Neuron (in vitro differentiated cells): ENCODE measurements around the gene EXOC8.

Source experiments
- H2AFZ ChIP-seq: one replicate; pipeline ENCODE4 v1.6.1; 2013; ENCODE audit warnings: low read depth, mild to moderate bottlenecking, inconsistent platforms, low read length, moderate library complexity
- H3K27me3 ChIP-seq: one replicate; pipeline ENCODE4 v1.6.1; 2013; ENCODE audit warnings: low read length; ENCODE audit not compliant: insufficient read depth
- H3K36me3 ChIP-seq: one replicate; pipeline ENCODE4 v1.6.1; 2013; ENCODE audit warnings: low read length; ENCODE audit not compliant: insufficient read depth
- H3K4me1 ChIP-seq: one replicate; pipeline ENCODE4 v1.6.1; 2013; ENCODE audit warnings: low read length; ENCODE audit not compliant: insufficient read depth
- H3K4me3 ChIP-seq: 2 replicates; pipeline ENCODE4 v1.5.1; 2013; ENCODE audit warnings: mild to moderate bottlenecking, low read length, moderate library complexity
- H3K9me3 ChIP-seq: one replicate; pipeline ENCODE4 v1.6.1; 2013; ENCODE audit warnings: low read length

The EXOC8 gene

GRCh38 chr1:231340328-231341013 is 2.8 kb upstream of the EXOC8 start:
- no peak overlapping the region for H2AFZ ChIP-seq
- no peak overlapping the region for H3K4me3 ChIP-seq
- H3K36me3 ChIP-seq: peaks cover 13% of the 10 kb centered on the region
- no peaks in the 10 kb centered on the region for H3K9me3 ChIP-seq
- peaks cover 23% of the 10 kb centered on the region for H3K4me1 ChIP-seq
- no peaks in the 10 kb centered on the region for H3K27me3 ChIP-seq

- H3K36me3 ChIP-seq: peaks cover 14% of the 10 kb centered on the region
- H3K27me3 ChIP-seq: no peaks in the 10 kb centered on the region
- H3K4me1 ChIP-seq: peaks cover 40% of the 10 kb centered on the region
- H2AFZ ChIP-seq: peak within 1 kb of the TSS; percentile 24
- H3K4me3 ChIP-seq: peak within 1 kb of the TSS; percentile 71
- H3K9me3 ChIP-seq: no peaks in the 10 kb centered on the region
Measured at GRCh38 chr1:231338270-231339128, 847 bp upstream of the EXOC8 start, which contains the start of gene SPRTN. SPRTN (plus strand) TSS chr1:231338293; CDS start chr1:231338384, 91 bp downstream.

GRCh38 chr1:231337043-231337471 is 595 bp downstream of the EXOC8 start:
- H3K9me3 ChIP-seq: no peaks in the 10 kb centered on the region
- H2AFZ ChIP-seq: peak overlapping the region; percentile 24
- H3K36me3 ChIP-seq: peaks cover 16% of the 10 kb centered on the region
- peaks cover 44% of the 10 kb centered on the region for H3K4me1 ChIP-seq
- H3K27me3 ChIP-seq: no peaks in the 10 kb centered on the region
- H3K4me3 ChIP-seq: peak overlapping the region; percentile 71

GRCh38 chr1:231335663-231336602 is 1.7 kb downstream of the EXOC8 start:
- Histone ChIP-seq H3K4me3 (peak overlapping the region; percentile 71), H3K36me3 (peaks cover 14% of the 10 kb centered on the region), H3K27me3 (no peaks in the 10 kb centered on the region), H2AFZ (no peak overlapping the region), H3K9me3 (no peaks in the 10 kb centered on the region), H3K4me1 (peaks cover 44% of the 10 kb centered on the region)

GRCh38 chr1:231334952-231335351 is 2.7 kb downstream of the EXOC8 start:
- Histone ChIP-seq H3K9me3 (no peaks in the 10 kb centered on the region), H3K4me3 (peak overlapping the region; percentile 34), H3K27me3 (no peaks in the 10 kb centered on the region), H2AFZ (no peak overlapping the region), H3K4me1 (peaks cover 44% of the 10 kb centered on the region), H3K36me3 (peaks cover 9% of the 10 kb centered on the region)

GRCh38 chr1:231334079-231334666 is 3.5 kb downstream of the EXOC8 start:
- Histone ChIP-seq H3K4me3 (peak overlapping the region; percentile 34), H3K27me3 (no peaks in the 10 kb centered on the region)

GRCh38 chr1:231332761-231333160 is 4.9 kb downstream of the EXOC8 start:
- no peaks in the 10 kb centered on the region for H3K27me3 ChIP-seq
- H2AFZ ChIP-seq: no peak overlapping the region
- peaks cover 9% of the 10 kb centered on the region for H3K36me3 ChIP-seq
- H3K9me3 ChIP-seq: no peaks in the 10 kb centered on the region
- H3K4me1 ChIP-seq: peaks cover 37% of the 10 kb centered on the region
- H3K4me3 ChIP-seq: no peak overlapping the region

More at GRCh38 chr1:231334079-231334666, 3.5 kb downstream of the EXOC8 start:
- H3K9me3 ChIP-seq: no peaks in the 10 kb centered on the region
- H3K36me3 ChIP-seq: peaks cover 9% of the 10 kb centered on the region
- H3K4me1 ChIP-seq: peaks cover 38% of the 10 kb centered on the region
- no peak overlapping the region for H2AFZ ChIP-seq

GRCh38 chr1:231329483-231329882 is 8.2 kb downstream of the EXOC8 start:
- H3K36me3 ChIP-seq: peaks cover 3% of the 10 kb centered on the region
- peaks cover 13% of the 10 kb centered on the region for H3K4me1 ChIP-seq
- no peaks in the 10 kb centered on the region for H3K27me3 ChIP-seq
- H2AFZ ChIP-seq: no peak overlapping the region
- H3K4me3 ChIP-seq: no peak overlapping the region
- no peaks in the 10 kb centered on the region for H3K9me3 ChIP-seq

GRCh38 chr1:231327617-231328016 is 10.0 kb downstream of the EXOC8 start:
- H3K4me1 ChIP-seq: peaks cover 2% of the 10 kb centered on the region
- no peaks in the 10 kb centered on the region for H3K36me3 ChIP-seq
- no peaks in the 10 kb centered on the region for H3K27me3 ChIP-seq
- H3K4me3 ChIP-seq: no peak overlapping the region
- H2AFZ ChIP-seq: no peak overlapping the region
- no peaks in the 10 kb centered on the region for H3K9me3 ChIP-seq

GRCh38 chr1:231326248-231326647 is 11.4 kb downstream of the EXOC8 start:
- H3K9me3 ChIP-seq: no peaks in the 10 kb centered on the region
- H2AFZ ChIP-seq: no peak overlapping the region
- no peak overlapping the region for H3K4me3 ChIP-seq
- peaks cover 2% of the 10 kb centered on the region for H3K4me1 ChIP-seq
- H3K36me3 ChIP-seq: no peaks in the 10 kb centered on the region
- H3K27me3 ChIP-seq: no peaks in the 10 kb centered on the region

- H3K4me3 ChIP-seq: no peak overlapping the region
- no peaks in the 10 kb centered on the region for H3K27me3 ChIP-seq
- peaks cover 2% of the 10 kb centered on the region for H3K4me1 ChIP-seq
- no peak overlapping the region for H2AFZ ChIP-seq
- H3K9me3 ChIP-seq: no peaks in the 10 kb centered on the region
- H3K36me3 ChIP-seq: no peaks in the 10 kb centered on the region
Measured at GRCh38 chr1:231324660-231325059, 13.0 kb downstream of the EXOC8 start.

- Histone ChIP-seq H3K4me1 (peaks cover 2% of the 10 kb centered on the region), H3K36me3 (no peaks in the 10 kb centered on the region)
Measured at GRCh38 chr1:231322880-231323530, 14.6 kb downstream of the EXOC8 start.

More at GRCh38 chr1:231322880-231323530, 14.6 kb downstream of the EXOC8 start:
- no peaks in the 10 kb centered on the region for H3K27me3 ChIP-seq
- no peak overlapping the region for H3K4me3 ChIP-seq
- H3K9me3 ChIP-seq: peaks cover 1% of the 10 kb centered on the region
- H2AFZ ChIP-seq: no peak overlapping the region
